IMR-90 (cell line): Measurements from ENCODE around the gene CAMTA1. TPM values are rescaled to one million over a fixed set of nuclear protein-coding genes. Genes with fewer than 3 reads are reported as not detected.

Source experiments
- ATAC-seq: fragments of 200-7000 bp; cut with Tn5 transposase; 2 replicates; pipeline ENCODE4 v1.9.1; 2020; ENCODE audit warnings: low read depth, mild to moderate bottlenecking, moderate library complexity
- BruUV-seq: library from RNA; stranded (reverse); fragments of 400-500 nt; replicated peaks from 2 replicates; lab custom pipeline; 2021; lab: Mats Ljungman, UMichigan
- CTCF ChIA-PET: fragments of 300-600 bp; formaldehyde crosslinking; extraction: SDS; loops from one replicate; lab custom pipeline; 2021; ENCODE audit warnings: antibody characterized with exemption; lab: Yijun Ruan, JAX
- POLR2A ChIA-PET: fragments of 300-600 bp; sonication (Branson Sonifier 250); formaldehyde crosslinking; loops from one replicate; lab custom pipeline; 2022; ENCODE audit warnings: antibody characterized with exemption; ENCODE audit not compliant: unreplicated experiment; lab: Charles Lee
- DNase-seq: peaks from one replicate; pipeline ENCODE4 v3.0.0; 2013
- H2AFZ ChIP-seq: replicated peaks from 2 replicates; pipeline ENCODE3; 2013; ENCODE audit warnings: low read length, mild to moderate bottlenecking; ENCODE audit not compliant: poor library complexity
- H2AK5ac ChIP-seq: 2 replicates; pipeline ENCODE4 v1.6.1; 2013; ENCODE audit warnings: low read depth, low read length, inconsistent platforms
- H2AK9ac ChIP-seq: replicated peaks from 2 replicates; pipeline ENCODE3; 2013; ENCODE audit warnings: mild to moderate bottlenecking, low read depth, low read length, moderate library complexity; ENCODE audit not compliant: poor library complexity
- H2BK120ac ChIP-seq: 2 replicates; pipeline ENCODE4 v1.6.1; 2013; ENCODE audit warnings: low read depth, low read length, inconsistent platforms
- H2BK15ac ChIP-seq: 3 replicates; pipeline ENCODE4 v1.6.1; 2013; ENCODE audit warnings: low read depth, low read length, inconsistent platforms
- H2BK20ac ChIP-seq: 2 replicates; pipeline ENCODE4 v1.6.1; 2013; ENCODE audit warnings: low read depth, mild to moderate bottlenecking, inconsistent platforms, low read length, moderate library complexity
- H2BK5ac ChIP-seq: 2 replicates; pipeline ENCODE4 v1.6.1; 2013; ENCODE audit warnings: mild to moderate bottlenecking, low read depth, low read length, inconsistent platforms; ENCODE audit not compliant: poor library complexity, severe bottlenecking
- H3K14ac ChIP-seq: replicated peaks from 2 replicates; pipeline ENCODE4 v1.6.1; 2013; ENCODE audit warnings: low read depth, low read length, inconsistent platforms
- H3K18ac ChIP-seq: 2 replicates; pipeline ENCODE4 v1.6.1; 2013; ENCODE audit warnings: low read depth, low read length, control low read depth
- H3K23ac ChIP-seq: 2 replicates; pipeline ENCODE4 v1.6.1; 2013; ENCODE audit warnings: low read depth, low read length, inconsistent platforms
- H3K27ac ChIP-seq: 2 replicates; pipeline ENCODE4 v1.5.1; 2013; ENCODE audit warnings: mild to moderate bottlenecking, control low read depth, low read length; ENCODE audit not compliant: insufficient read depth
- H3K27me3 ChIP-seq: 2 replicates; pipeline ENCODE4 v1.6.1; 2013; ENCODE audit warnings: low read length; ENCODE audit not compliant: control insufficient read depth, insufficient read depth
- H3K36me3 ChIP-seq: 2 replicates; pipeline ENCODE4 v1.6.1; 2013; ENCODE audit warnings: low read length, mixed read lengths; ENCODE audit not compliant: control insufficient read depth, insufficient read depth
- H3K4ac ChIP-seq: 2 replicates; pipeline ENCODE4 v1.6.1; 2013; ENCODE audit warnings: low read depth, low read length, inconsistent platforms
- H3K4me1 ChIP-seq: 2 replicates; pipeline ENCODE4 v1.6.1; 2013; ENCODE audit warnings: low read length, mixed read lengths; ENCODE audit not compliant: control insufficient read depth, insufficient read depth
- H3K4me2 ChIP-seq: 2 replicates; pipeline ENCODE4 v1.6.1; 2013; ENCODE audit warnings: low read depth, mild to moderate bottlenecking, control low read depth, low read length, moderate library complexity
- H3K4me3 ChIP-seq: 2 replicates; pipeline ENCODE4 v1.5.1; 2013; ENCODE audit warnings: low read depth, mild to moderate bottlenecking, control low read depth, low read length, moderate library complexity; ENCODE audit not compliant: insufficient read depth
- H3K56ac ChIP-seq: 2 replicates; pipeline ENCODE4 v1.6.1; 2013; ENCODE audit warnings: low read length, inconsistent platforms; ENCODE audit not compliant: insufficient read depth; ENCODE audit errors: extremely low read depth
- H3K79me1 ChIP-seq, 2 experiments: 2 replicates each; pipeline ENCODE4 v1.6.1; 2013; ENCODE audit warnings: low read length in 2 of 2, inconsistent platforms in 1 of 2, low read depth in 1 of 2
- H3K9ac ChIP-seq: 2 replicates; pipeline ENCODE4 v1.6.1; 2013; ENCODE audit warnings: low read depth, low read length, control low read depth
- H3K9me1 ChIP-seq: 2 replicates; pipeline ENCODE4 v1.6.1; 2013; ENCODE audit warnings: low read length, inconsistent platforms; ENCODE audit not compliant: insufficient read depth
- H3K9me3 ChIP-seq: 2 replicates; pipeline ENCODE4 v1.6.1; 2013; ENCODE audit warnings: low read length; ENCODE audit not compliant: control insufficient read depth, insufficient read depth
- H4K20me1 ChIP-seq: 2 replicates; pipeline ENCODE4 v1.6.1; 2013; ENCODE audit warnings: low read length, inconsistent platforms; ENCODE audit not compliant: insufficient read depth
- H4K5ac ChIP-seq: 2 replicates; pipeline ENCODE4 v1.6.1; 2013; ENCODE audit warnings: mild to moderate bottlenecking, low read depth, low read length, control low read depth
- H4K8ac ChIP-seq, 2 experiments: 2 replicates each; pipeline ENCODE4 v1.6.1; 2013; ENCODE audit warnings: low read depth in 2 of 2, low read length in 2 of 2, control low read depth in 1 of 2, inconsistent platforms in 1 of 2
- H4K91ac ChIP-seq: 2 replicates; pipeline ENCODE4 v1.6.1; 2013; ENCODE audit warnings: low read depth, low read length, inconsistent platforms; ENCODE audit not compliant: insufficient read depth
- CEBPB ChIP-seq: IDR thresholded peaks from 2 replicates; pipeline ENCODE4 v1.6.1; 2012; ENCODE audit warnings: low read depth, low read length, improper control_type of control experiment
- CHD1 ChIP-seq: IDR thresholded peaks from 2 replicates; pipeline ENCODE4 v1.6.1; 2012; ENCODE audit warnings: low read depth, low read length, improper control_type of control experiment
- CTCF ChIP-seq: conservative IDR thresholded peaks from 2 replicates; pipeline ENCODE4 v1.5.1; 2012; ENCODE audit warnings: mild to moderate bottlenecking, low read depth, low read length, improper control_type of control experiment
- ELK1 ChIP-seq: fragments of 150-350 bp; IDR thresholded peaks from 2 replicates; pipeline ENCODE4 v1.6.1; 2016; ENCODE audit warnings: low read depth, mild to moderate bottlenecking, low read length, moderate library complexity, borderline replicate concordance
- MAFK ChIP-seq: IDR thresholded peaks from 2 replicates; pipeline ENCODE4 v1.6.1; 2012; ENCODE audit warnings: low read depth, low read length, improper control_type of control experiment
- NFE2L2 ChIP-seq: fragments of 150-350 bp; IDR thresholded peaks from 2 replicates; pipeline ENCODE4 v1.6.1; 2016; ENCODE audit warnings: low read depth, mild to moderate bottlenecking, low read length
- RFX5 ChIP-seq: IDR thresholded peaks from 2 replicates; pipeline ENCODE4 v1.8.0; 2012; ENCODE audit warnings: low read depth, mild to moderate bottlenecking, low read length, moderate library complexity
- SMC3 ChIP-seq: fragments of 150-350 bp; IDR thresholded peaks from 2 replicates; pipeline ENCODE4 v1.6.1; 2016; ENCODE audit warnings: low read depth, mild to moderate bottlenecking, antibody characterized with exemption, low read length, moderate library complexity
- USF2 ChIP-seq: fragments of 150-350 bp; IDR thresholded peaks from 2 replicates; pipeline ENCODE4 v1.6.1; 2017; ENCODE audit warnings: mild to moderate bottlenecking, antibody characterized with exemption, low read length, low read depth
- WGBS, 2 experiments: methylation state at CpG; one replicate each; pipeline versions ENCODE4 v1.1.5 to v1.1.7; 2013; ENCODE audit warnings: missing lambda C conversion rate in 2 of 2; ENCODE audit not compliant: insufficient read length in 1 of 2; ENCODE audit errors: extremely low coverage in 2 of 2; 5-methylcytosine and 5-hydroxymethylcytosine counted together
- dilution Hi-C: fragments of 300-500 bp; cut with HindIII; formaldehyde crosslinking; loops from one replicate; pipeline ENCODE4 v1.14.3; 2018; ENCODE audit warnings: low sequenced_read_pairs; ENCODE audit not compliant: unreplicated experiment
- in situ Hi-C: fragments of 300-500 bp; cut with MboI; formaldehyde crosslinking; loops from 3 replicates; pipeline ENCODE4 v1.14.3; 2019; ENCODE audit warnings: low sequenced_read_pairs, inconsistent platforms, mixed read lengths
- intact Hi-C: fragments of 100-400 bp; cut with micrococcal nuclease; formaldehyde crosslinking; loops from 2 replicates; pipeline ENCODE4 v1.10.0; 2022
- polyA plus RNA-seq, 3 experiments: library from polyadenylated mRNA; depleted of rRNA; stranded (reverse); fragments of >200 nt; gene quantifications; 2 replicates each; pipeline ENCODE4 v1.2.3, GENCODE V29; 2012; ENCODE audit warnings: low replicate concordance in 1 of 3
- total RNA-seq: library from RNA; depleted of rRNA; stranded (reverse); fragments of >200 nt; gene quantifications from 2 replicates; pipeline ENCODE4 v1.2.3, GENCODE V29; 2012

Gene CAMTA1
- total and polyA plus RNA-seq, 2 of the 4 experiments (the other 2 are of a cell fraction) = 35.5 to 74.3 TPM

- no peak overlapping the region for H2BK5ac ChIP-seq
- no peak overlapping the region for H3K4ac ChIP-seq
- H4K5ac ChIP-seq = no peak overlapping the region
- no peak overlapping the region for H3K56ac ChIP-seq
- CTCF ChIA-PET = no interaction called here
- no peak overlapping the region for H2BK20ac ChIP-seq
- no peak overlapping the region for H4K8ac ChIP-seq
- POLR2A ChIA-PET = no interaction called here
- in situ Hi-C loops (no loop called here), dilution Hi-C loops (no loop called here), intact Hi-C loops (no loop called here)
- H3K4me1 ChIP-seq = no peaks in the 10 kb centered on the region
- H2AK5ac ChIP-seq = no peak overlapping the region
- no peaks in the 10 kb centered on the region for H3K79me1 ChIP-seq
- no peak overlapping the region for H3K27ac ChIP-seq
- BruUV-seq = no TSS peak
- ATAC-seq (no peak), DNase-seq (no peak)
- H3K9me3 ChIP-seq = 0 out of 2 replicates have a peak, but pooled peaks cover 3% of the 10 kb centered on the region
- H3K9me1 ChIP-seq = no peaks in the 10 kb centered on the region
- H2AK9ac ChIP-seq = no peak overlapping the region
- TF ChIP-seq CEBPB (no peak), MAFK (no peak), SMC3 (no peak), USF2 (no peak), CHD1 (no peak), CTCF (no peak), RFX5 (no peak), ELK1 (no peak), NFE2L2 (no peak)
- H3K4me2 ChIP-seq = no peak overlapping the region
- H4K20me1 ChIP-seq = no peaks in the 10 kb centered on the region
- no peak overlapping the region for H3K18ac ChIP-seq
- no peak overlapping the region for H2BK120ac ChIP-seq
- no peak overlapping the region for H2BK15ac ChIP-seq
- WGBS, 2 experiments = 38% methylated on average over 1 of the region's 1 CpG; no CpG with 5 or more reads in 1 of the 2 experiments
- H3K23ac ChIP-seq = no peak overlapping the region
- no peak overlapping the region for H3K14ac ChIP-seq
- H3K36me3 ChIP-seq = no peaks in the 10 kb centered on the region
- H4K91ac ChIP-seq = no peak overlapping the region
- no peak overlapping the region for H3K9ac ChIP-seq
- H3K4me3 ChIP-seq = no peak overlapping the region
- peaks cover 20% of the 10 kb centered on the region for H3K27me3 ChIP-seq
- no peak overlapping the region for H2AFZ ChIP-seq
These were observed 278.7 kb downstream of the CAMTA1 start for GRCh38 chr1:7063981-7064380.
